ENCODE results near the gene WDR18. TPM values are rescaled to one million over a fixed set of nuclear protein-coding genes. Genes with fewer than 3 reads are reported as not detected.

The WDR18 gene
- total and polyA plus RNA-seq, 2 of the 8 experiments (the other 6 are each of a cell fraction or from before 2014, with no cell fraction given): 87.7 to 177 TPM

DNA sequence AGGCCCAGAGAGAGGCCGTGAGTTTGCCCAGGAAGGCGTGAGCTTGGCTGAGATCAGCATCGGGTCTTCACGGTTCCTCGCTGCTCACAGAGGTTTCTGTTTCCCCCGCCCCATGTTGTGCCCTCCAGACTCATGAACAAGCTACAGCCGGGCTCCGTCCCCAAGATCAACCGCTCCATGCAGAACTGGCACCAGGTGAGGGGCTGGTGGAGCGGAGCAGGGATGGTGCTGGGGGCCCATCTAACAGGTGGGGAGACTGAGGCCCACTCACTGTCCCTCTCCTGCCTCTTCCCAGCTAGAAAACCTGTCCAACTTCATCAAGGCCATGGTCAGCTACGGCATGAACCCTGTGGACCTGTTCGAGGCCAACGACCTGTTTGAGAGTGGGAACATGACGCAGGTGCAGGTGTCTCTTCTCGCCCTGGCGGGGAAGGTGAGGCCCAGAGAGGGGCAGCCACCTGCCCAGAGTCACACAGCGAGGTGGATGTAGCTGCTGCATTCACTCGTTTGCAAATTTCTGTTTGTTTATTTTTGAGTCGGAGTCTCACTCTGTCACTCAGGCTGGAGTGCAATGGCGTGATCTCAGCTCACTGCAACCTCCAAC is 48.2 kb downstream of the WDR18 start:
- H3K9me3 ChIP-seq (ENCODE audit: insufficient read depth in 2 of 2, low read depth in 1 of 2, low read length in 1 of 2): no peaks in the 10 kb centered on the region
- H3K23me2 ChIP-seq (ENCODE audit: low read depth, low read length): peaks cover 7% of the 10 kb centered on the region; the same call in 1 of the 2 replicates
- H2BK15ac ChIP-seq (ENCODE audit: low read length): no peak overlapping the region
- H3K4me2 ChIP-seq (ENCODE audit: insufficient read depth in 1 of 2, low read depth in 2 of 2, low read length in 2 of 2): no peak overlapping the region
- H2AK5ac ChIP-seq (ENCODE audit: low read depth, low read length): no peak overlapping the region
- peaks cover 10 to 21% of the 10 kb centered on the region in 2 experiments for H4K20me1 ChIP-seq (replicated peaks in 1 of 2; ENCODE audit: control insufficient read depth in 1 of 2, insufficient read depth in 2 of 2, low read length in 2 of 2)
- H3K9ac ChIP-seq (replicated peaks in 1 of 4; ENCODE audit: extremely low read depth in 1 of 4, low read depth in 3 of 4, low read length in 3 of 4): no peak overlapping the region
- no peak overlapping the region for H3K56ac ChIP-seq (replicated peaks; ENCODE audit: insufficient read length, low read depth, low read length)
- no peak overlapping the region for H3K4me3 ChIP-seq (ENCODE audit: extremely low read depth in 1 of 4, insufficient read depth in 2 of 4, low read depth in 3 of 4, low read length in 4 of 4)
- H4K8ac ChIP-seq (ENCODE audit: extremely low read depth, insufficient read depth, low read length): no peak overlapping the region
- DNase-seq (ENCODE audit: low read depth in 1 of 2, low spot score in 2 of 2): no peak
- peaks cover 3% of the 10 kb centered on the region for H3K79me1 ChIP-seq (ENCODE audit: low read depth, low read length)
- no peak overlapping the region for H3K18ac ChIP-seq (ENCODE audit: extremely low read depth, low read length)
- 87% methylated on average over 16 of the region's 20 CpGs; no CpG with 5 or more reads in 1 of the 2 experiments for WGBS, 2 experiments (ENCODE audit: extremely low coverage in 1 of 2, insufficient coverage in 1 of 2, insufficient read length in 1 of 2, insufficient replicate concordance in 2 of 2, low coverage in 1 of 2, low lambda C conversion rate in 2 of 2, missing lambda C conversion rate in 1 of 2)
- H3K36me3 ChIP-seq (ENCODE audit: control insufficient read depth in 2 of 4, insufficient read depth in 4 of 4, low read length in 3 of 4): peaks cover 20 to 40% (median 32%) of the 10 kb centered on the region in 4 experiments
- TF ChIP-seq POLR2AphosphoS5 (IDR thresholded peaks at IDR 0.05; ENCODE audit: low read depth, low read length) (peak; percentile 69; the same call in 1 of the 2 replicates), POLR2A (IDR thresholded peaks at IDR 0.05; ENCODE audit: control extremely low read depth in 1 of 2, low read depth in 2 of 2, low read length in 2 of 2) (peak in 1 of 2 experiments; percentile 74; a peak in 2 of 3 replicates), RAD21 (IDR thresholded peaks at IDR 0.05 in 1 of 2, conservative IDR thresholded peaks at IDR 0.05 in 1 of 2; ENCODE audit: low read depth in 2 of 2, low read length in 2 of 2) (no peak)
- no peak for FAIRE-seq
- H2BK20ac ChIP-seq (ENCODE audit: low read length): no peak overlapping the region
- no peak overlapping the region for H2BK12ac ChIP-seq (ENCODE audit: low read depth, low read length)
- H4K5ac ChIP-seq (ENCODE audit: insufficient read length, low read depth, low read length): no peak overlapping the region
- CTCF ChIA-PET (ENCODE audit: partially characterized antibody): interaction anchor here (1.1 to 1.6 kb wide), 3 partner anchors 32 to 190 kb away, joined by 3 to 4 read pairs (median 3); no protein-coding TSS in a partner anchor
- no peak overlapping the region for H3K4ac ChIP-seq (replicated peaks; ENCODE audit: insufficient read length, low read depth, low read length)
- H3K14ac ChIP-seq (ENCODE audit: insufficient read length): no peak overlapping the region
- H3K27me3 ChIP-seq (replicated peaks in 1 of 4; ENCODE audit: control insufficient read depth in 3 of 4, extremely low read depth in 1 of 4, insufficient read depth in 3 of 4, low read length in 3 of 4): no peaks in the 10 kb centered on the region
- H4K91ac ChIP-seq (replicated peaks; ENCODE audit: insufficient read length, low read length): no peak overlapping the region
- H3K23ac ChIP-seq (ENCODE audit: insufficient read length): no peak overlapping the region
- no peak overlapping the region for H3K27ac ChIP-seq (ENCODE audit: low read depth, low read length)
- H3K79me2 ChIP-seq (ENCODE audit: control insufficient read depth in 1 of 2, insufficient read depth in 2 of 2, low read length in 2 of 2): peaks cover 0 to 48% of the 10 kb centered on the region in 2 experiments; a peak in 3 of 4 replicates
- no peak overlapping the region for H2AFZ ChIP-seq (ENCODE audit: low read length)
- POLR2A ChIA-PET (ENCODE audit: partially characterized antibody): interaction anchor here (0.7 to 12.8 kb wide), 13 partner anchors 9 to 237 kb away, joined by 3 to 509 read pairs (median 3); partner anchors contain the start of genes ABCA7, CIRBP and RNU6-2
- H2BK5ac ChIP-seq (ENCODE audit: low read depth, low read length): no peak overlapping the region
- peaks cover 0 to 9% (median 4%) of the 10 kb centered on the region in 4 experiments; a peak in 5 of 7 replicates for H3K4me1 ChIP-seq (replicated peaks in 1 of 4; ENCODE audit: control insufficient read depth in 3 of 4, insufficient read depth in 4 of 4, low read length in 3 of 4)
- H2BK120ac ChIP-seq (replicated peaks; ENCODE audit: low read depth, low read length): no peak overlapping the region

All from H1 (cell line).